ENCODE measurements around the gene UHRF2. TPM values are rescaled to one million over a fixed set of nuclear protein-coding genes. Genes with fewer than 3 reads are reported as not detected.

UHRF2 gene
- total RNA-seq, 2 experiments from 2014 or later = 141 to 149 TPM

- H3K27ac ChIP-seq (ENCODE audit: low read depth in 1 of 2, low read length in 2 of 2) = no peak overlapping the region
- H3K27me3 ChIP-seq (ENCODE audit: control insufficient read depth in 1 of 2, insufficient read depth in 2 of 2, low read length in 2 of 2) = no peaks in the 10 kb centered on the region
- POLR2A ChIA-PET = interaction anchor here (0.5 kb wide), 1 partner anchor 31 kb away, joined by 3 read pairs; no protein-coding TSS in a partner anchor
- peaks cover 12% of the 10 kb centered on the region for H3K36me3 ChIP-seq (ENCODE audit: insufficient read depth, low read length)
- no peaks in the 10 kb centered on the region for H3K4me1 Mint-ChIP-seq (ENCODE audit: low read depth)
- H3K9me3 Mint-ChIP-seq = no peaks in the 10 kb centered on the region
- no peaks in the 10 kb centered on the region for H3K27me3 Mint-ChIP-seq
- H3K4me3 Mint-ChIP-seq = no peak overlapping the region
- DNase-seq (no peak), ATAC-seq (ENCODE audit: poor library complexity) (no peak)
- no peaks in the 10 kb centered on the region for H3K9me3 ChIP-seq (ENCODE audit: control insufficient read depth in 1 of 2, insufficient read depth in 1 of 2, low read length in 2 of 2)
- CTCF ChIA-PET = no interaction called here
- H3K36me3 Mint-ChIP-seq (ENCODE audit: low read depth) = peaks cover 35% of the 10 kb centered on the region
- H3K27ac Mint-ChIP-seq = no peak overlapping the region
- intact Hi-C loops (cut with DNase I, micrococcal nuclease) = no loop called here
- H3K4me1 ChIP-seq (ENCODE audit: insufficient read depth, low read length) = no peaks in the 10 kb centered on the region
- no peak overlapping the region for H3K4me3 ChIP-seq (ENCODE audit: low read length)
- no peak for TF ChIP-seq CTCF (IDR thresholded peaks at IDR 0.05)
Measured at GRCh38 chr9:6512085-6512657, 99.2 kb downstream of the UHRF2 start.

- ATAC-seq (ENCODE audit: poor library complexity) (no peak), DNase-seq (no peak)
- TF ChIP-seq CTCF (IDR thresholded peaks at IDR 0.05) = no peak
- ChIA-PET POLR2A (no interaction called here), CTCF (interaction anchor here (0.6 kb wide), 1 partner anchor 528 kb away, joined by 3 read pairs; no protein-coding TSS in a partner anchor)
- H3K9me3 ChIP-seq (ENCODE audit: control insufficient read depth in 1 of 2, insufficient read depth in 1 of 2, low read length in 2 of 2) = peaks cover 15 to 16% of the 10 kb centered on the region in 2 experiments
- H3K36me3 Mint-ChIP-seq (ENCODE audit: low read depth) = peaks cover 63% of the 10 kb centered on the region
- H3K9me3 Mint-ChIP-seq = peaks cover 4% of the 10 kb centered on the region
- H3K27ac Mint-ChIP-seq = no peak overlapping the region
- H3K27ac ChIP-seq (ENCODE audit: low read depth in 1 of 2, low read length in 2 of 2) = no peak overlapping the region
- no peaks in the 10 kb centered on the region for H3K4me1 Mint-ChIP-seq (ENCODE audit: low read depth)
- no peaks in the 10 kb centered on the region for H3K27me3 Mint-ChIP-seq
- no peaks in the 10 kb centered on the region for H3K4me1 ChIP-seq (ENCODE audit: insufficient read depth, low read length)
- no peaks in the 10 kb centered on the region for H3K27me3 ChIP-seq (ENCODE audit: control insufficient read depth in 1 of 2, insufficient read depth in 2 of 2, low read length in 2 of 2)
- intact Hi-C loops (cut with DNase I, micrococcal nuclease) = no loop called here
- H3K4me3 ChIP-seq (ENCODE audit: low read length) = no peak overlapping the region
- peaks cover 12% of the 10 kb centered on the region for H3K36me3 ChIP-seq (ENCODE audit: insufficient read depth, low read length)
- no peak overlapping the region for H3K4me3 Mint-ChIP-seq
Measured at GRCh38 chr9:6522263-6522662, 109.3 kb downstream of the UHRF2 start.

- Mint-ChIP-seq H3K36me3 (ENCODE audit: low read depth) (peaks cover 38% of the 10 kb centered on the region), H3K27me3 (no peaks in the 10 kb centered on the region), H3K27ac (no peak overlapping the region), H3K4me3 (no peak overlapping the region), H3K4me1 (ENCODE audit: low read depth) (no peaks in the 10 kb centered on the region), H3K9me3 (peaks cover 4% of the 10 kb centered on the region)
- intact Hi-C loops (cut with DNase I, micrococcal nuclease) = no loop called here
- no peak for TF ChIP-seq CTCF (IDR thresholded peaks at IDR 0.05)
- DNase-seq = no peak
- no peak for ATAC-seq (ENCODE audit: poor library complexity)
- Histone ChIP-seq H3K27me3 (ENCODE audit: control insufficient read depth in 1 of 2, insufficient read depth in 2 of 2, low read length in 2 of 2) (no peaks in the 10 kb centered on the region), H3K4me1 (ENCODE audit: insufficient read depth, low read length) (no peaks in the 10 kb centered on the region), H3K27ac (ENCODE audit: low read depth in 1 of 2, low read length in 2 of 2) (no peak overlapping the region), H3K4me3 (ENCODE audit: low read length) (no peak overlapping the region), H3K9me3 (ENCODE audit: control insufficient read depth in 1 of 2, insufficient read depth in 1 of 2, low read length in 2 of 2) (peaks cover 15 to 16% of the 10 kb centered on the region in 2 experiments), H3K36me3 (ENCODE audit: insufficient read depth, low read length) (peaks cover 10% of the 10 kb centered on the region)
- ChIA-PET POLR2A (interaction anchor here (0.6 kb wide), 1 partner anchor 49 kb away, joined by 3 read pairs; no protein-coding TSS in a partner anchor), CTCF (interaction anchor here (0.6 kb wide), 1 partner anchor 170 kb away, joined by 3 read pairs; no protein-coding TSS in a partner anchor)
Measured at GRCh38 chr9:6525326-6526045, 112.5 kb downstream of the UHRF2 start.
